Spleen (tissue), 11 donors: ENCODE measurements around the gene UNC13A. TPM values are rescaled to one million over a fixed set of nuclear protein-coding genes. Genes with fewer than 3 reads are reported as not detected.

ENCODE experiments used
- DNase-seq: peaks from one replicate; pipeline ENCODE4 v3.0.0-alpha.2; 2020
- H3K27ac ChIP-seq, 8 donors: fragments of 200-600 bp; sonication (generic) in 7 of 8; 1 replicate in 4 of 8; 2 replicates in 4 of 8; pipeline versions ENCODE4 v1.5.0 to v1.8.0; 2016 to 2021; ENCODE audit warnings: inconsistent platforms in 4 of 8, mild to moderate bottlenecking in 4 of 8, moderate library complexity in 1 of 8
- H3K27me3 ChIP-seq, 7 donors: fragments of 200-600 bp; sonication (generic) in 6 of 7; replicated peaks in 1 of 7; 1 replicate in 4 of 7; 2 replicates in 3 of 7; pipeline versions ENCODE4 v1.5.0 to v1.8.0; 2016 to 2021; ENCODE audit warnings: inconsistent platforms in 3 of 7, mild to moderate bottlenecking in 1 of 7
- H3K36me3 ChIP-seq, 6 donors: fragments of 200-600 bp; sonication (generic) in 5 of 6; 1 replicate in 4 of 6; 2 replicates in 2 of 6; pipeline versions ENCODE4 v1.5.0 to v1.8.0; 2016 to 2021; ENCODE audit warnings: inconsistent platforms in 2 of 6
- H3K4me1 ChIP-seq, 6 donors: fragments of 200-600 bp; sonication (generic) in 5 of 6; 1 replicate in 3 of 6; 2 replicates in 3 of 6; pipeline versions ENCODE4 v1.5.0 to v1.8.0; 2016 to 2021; ENCODE audit warnings: inconsistent platforms in 3 of 6
- H3K4me3 ChIP-seq, 8 donors: fragments of 200-600 bp; sonication (generic) in 7 of 8; 1 replicate in 4 of 8; 2 replicates in 4 of 8; pipeline versions ENCODE4 v1.5.0 to v1.8.0; 2016 to 2021; ENCODE audit warnings: inconsistent platforms in 4 of 8, mild to moderate bottlenecking in 4 of 8, moderate library complexity in 2 of 8
- H3K9me3 ChIP-seq, 8 donors: fragments of 200-600 bp; sonication (generic) in 7 of 8; 1 replicate in 4 of 8; 2 replicates in 4 of 8; pipeline versions ENCODE4 v1.5.0 to v1.8.0; 2016 to 2021; ENCODE audit warnings: inconsistent platforms in 4 of 8
- POLR2A ChIP-seq, 3 donors: fragments of 450-650 bp; IDR thresholded peaks; one replicate each; pipeline ENCODE4 v1.5.1; 2017; ENCODE audit warnings: antibody characterized with exemption in 3 of 3, mild to moderate bottlenecking in 1 of 3
- POLR2AphosphoS5 ChIP-seq, 3 donors: sonication (generic); formaldehyde crosslinking; IDR thresholded peaks; one replicate each; pipeline ENCODE4 v1.5.1; 2017; ENCODE audit warnings: antibody characterized with exemption in 3 of 3
- WGBS, 5 donors: extraction: QIAGEN DNeasy Blood & Tissue Kit in 3 of 5; methylation state at CpG; one replicate each; pipeline versions ENCODE4 v1.1.5 to v1.1.7; 2013 to 2018; 5-methylcytosine and 5-hydroxymethylcytosine counted together
- intact Hi-C: fragments of 100-400 bp; cut with DNase I; formaldehyde crosslinking; loops from one replicate; pipeline ENCODE4 v1.15.0; 2023; ENCODE audit warnings: low total_unique reads
- polyA plus RNA-seq, 3 donors: library from polyadenylated mRNA; stranded (reverse); fragments of 200-250 nt; gene quantifications; one replicate each; pipeline ENCODE4 v1.2.1, GENCODE V29; 2013
- total RNA-seq, 7 donors: library from RNA; depleted of rRNA in 3 of 7; stranded (reverse); fragments of >200 nt in 3 of 7; fragmentation: NEBNext Ultra II Directional in 4 of 7; extraction: Animal tissue kit (Norgen Biotek cat#: 25700) in 4 of 7; gene quantifications; one replicate each; pipeline versions ENCODE4 v1.1.0 to v1.2.1, GENCODE V29; 2016 to 2021
- TF ChIP-seq, protein P1 (sequence below), 11 experiments: fragments of 200-600 bp in 7 of 11; fragments of 450-650 bp in 4 of 11; sonication (generic) in 4 of 11; IDR thresholded peaks in 8 of 11; conservative IDR thresholded peaks in 3 of 11; 1 replicate in 7 of 11; 2 replicates in 4 of 11; pipeline versions ENCODE4 v1.4.0 to v1.8.0; 2016 to 2021; ENCODE audit warnings: antibody characterized with exemption in 11 of 11, inconsistent platforms in 4 of 11, mild to moderate bottlenecking in 1 of 11
- donor health status: healthy with polysubstance abuse.
- donor health status: DM: no; HTN: no; CAD: no; lungs with moderate emphysema.
- donor health status: DM: no; HTN: no; CAD: no.
- donor health status: Bipolar disorder and iron deficiency.
- donor health status: healthy.
- donor health status: DM: no; HTN: no; CAD: no.
- donor health status: DM: yes; HTN: yes; CAD: no.

The UNC13A gene
- total and polyA plus RNA-seq, 10 donors: 0.73 to 10.7 (median 5.0) TPM

DNA sequence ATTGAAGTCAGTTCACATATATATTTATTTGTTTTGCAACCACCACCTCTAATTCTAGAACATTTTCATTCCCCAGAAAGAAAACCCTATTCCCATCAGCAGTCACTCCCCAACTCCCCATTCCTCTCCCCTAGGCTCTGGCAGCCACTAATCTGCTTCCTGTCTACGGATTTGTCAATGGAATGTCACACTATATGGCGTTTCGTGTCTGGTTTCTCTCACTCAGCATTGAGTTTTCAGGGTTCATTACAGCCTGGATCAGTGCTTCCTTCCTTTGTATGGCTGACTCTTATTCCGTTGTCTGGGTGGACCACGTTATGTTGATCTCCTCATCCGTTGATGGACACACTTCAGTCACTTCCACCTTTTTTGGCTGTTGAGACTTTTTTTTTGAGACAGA lies 123.4 kb downstream of the UNC13A start:
- Histone ChIP-seq H3K27me3 (no peaks in the 10 kb centered on the region), H3K27ac (peak overlapping the region in 1 of 8 donors; percentile 18), H3K4me3 (no peak overlapping the region), H3K36me3 (peaks cover 9 to 100% (median 89%) of the 10 kb centered on the region in 6 donors), H3K4me1 (peaks cover 0 to 30% (median 15%) of the 10 kb centered on the region in 6 donors), H3K9me3 (no peaks in the 10 kb centered on the region)
- DNase-seq: no peak
- intact Hi-C loops: no loop called here
- no peak for TF ChIP-seq POLR2AphosphoS5 (IDR thresholded peaks at IDR 0.05)
- TF ChIP-seq, protein P1, sequence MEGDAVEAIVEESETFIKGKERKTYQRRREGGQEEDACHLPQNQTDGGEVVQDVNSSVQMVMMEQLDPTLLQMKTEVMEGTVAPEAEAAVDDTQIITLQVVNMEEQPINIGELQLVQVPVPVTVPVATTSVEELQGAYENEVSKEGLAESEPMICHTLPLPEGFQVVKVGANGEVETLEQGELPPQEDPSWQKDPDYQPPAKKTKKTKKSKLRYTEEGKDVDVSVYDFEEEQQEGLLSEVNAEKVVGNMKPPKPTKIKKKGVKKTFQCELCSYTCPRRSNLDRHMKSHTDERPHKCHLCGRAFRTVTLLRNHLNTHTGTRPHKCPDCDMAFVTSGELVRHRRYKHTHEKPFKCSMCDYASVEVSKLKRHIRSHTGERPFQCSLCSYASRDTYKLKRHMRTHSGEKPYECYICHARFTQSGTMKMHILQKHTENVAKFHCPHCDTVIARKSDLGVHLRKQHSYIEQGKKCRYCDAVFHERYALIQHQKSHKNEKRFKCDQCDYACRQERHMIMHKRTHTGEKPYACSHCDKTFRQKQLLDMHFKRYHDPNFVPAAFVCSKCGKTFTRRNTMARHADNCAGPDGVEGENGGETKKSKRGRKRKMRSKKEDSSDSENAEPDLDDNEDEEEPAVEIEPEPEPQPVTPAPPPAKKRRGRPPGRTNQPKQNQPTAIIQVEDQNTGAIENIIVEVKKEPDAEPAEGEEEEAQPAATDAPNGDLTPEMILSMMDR (IDR thresholded peaks at IDR 0.05 in 8 of 11, conservative IDR thresholded peaks at IDR 0.05 in 3 of 11): no peak
- TF ChIP-seq POLR2A (IDR thresholded peaks at IDR 0.05): no peak
- WGBS, 5 donors: 64 to 69% (median 67%) methylated on average over 6 of the region's 6 CpGs

DNA sequence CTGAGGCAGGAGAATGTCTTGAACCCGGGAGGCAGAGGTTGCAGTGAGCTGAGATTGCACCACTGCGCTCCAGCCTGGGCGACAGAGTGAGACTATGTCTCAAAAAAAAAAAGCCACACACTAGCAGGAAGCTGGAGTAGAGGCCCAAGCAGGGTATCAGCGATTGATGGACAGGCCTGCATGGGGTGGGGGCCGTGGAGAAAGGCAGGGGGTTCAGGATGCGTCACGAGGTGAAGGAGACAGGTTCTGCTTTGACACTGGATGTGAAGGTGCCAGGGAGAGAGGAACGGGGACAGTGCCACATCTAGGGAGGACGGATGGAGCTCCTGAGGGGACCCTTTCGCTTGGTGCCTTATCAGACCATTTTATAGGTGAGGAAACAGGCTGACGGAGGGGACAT lies 125.6 kb downstream of the UNC13A start:
- peak overlapping the region in 5 of 8 donors; percentile 20 to 95 (median 79) for H3K27ac ChIP-seq

DNA sequence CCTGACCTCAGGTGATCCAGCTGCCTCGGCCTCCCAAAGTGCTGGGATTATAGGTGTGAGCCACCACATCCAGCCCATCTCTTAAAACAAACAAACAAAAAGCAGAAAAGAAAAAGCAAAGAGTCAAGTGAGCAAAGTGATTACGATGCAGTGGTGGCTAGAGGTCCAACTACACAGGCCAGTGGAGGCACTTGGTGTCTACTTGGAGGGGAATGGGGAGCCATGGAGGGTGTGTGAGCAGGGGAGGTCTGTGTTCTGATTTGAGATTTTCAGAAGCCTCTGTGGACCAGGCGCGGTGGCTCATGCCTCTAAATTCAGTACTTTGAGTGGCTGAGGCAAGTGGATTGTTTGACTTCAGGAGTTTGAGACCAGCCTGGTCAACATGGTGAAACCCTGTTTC lies 126.1 kb downstream of the UNC13A start:
- Histone ChIP-seq H3K4me3 (no peak overlapping the region), H3K9me3 (no peaks in the 10 kb centered on the region), H3K36me3 (peaks cover 0 to 99% (median 78%) of the 10 kb centered on the region in 6 donors), H3K27me3 (no peaks in the 10 kb centered on the region), H3K4me1 (peaks cover 0 to 55% (median 34%) of the 10 kb centered on the region in 6 donors), H3K27ac (peak overlapping the region in 6 of 8 donors; percentile 20 to 95 (median 67))
- intact Hi-C loops: no loop called here
- peak; percentile 33 for DNase-seq
- WGBS, 5 donors: 93 to 98% (median 95%) methylated on average over 4 of the region's 4 CpGs
- TF ChIP-seq, protein P1 (IDR thresholded peaks at IDR 0.05 in 8 of 11, conservative IDR thresholded peaks at IDR 0.05 in 3 of 11): no peak
- TF ChIP-seq POLR2A (IDR thresholded peaks at IDR 0.05) (no peak), POLR2AphosphoS5 (IDR thresholded peaks at IDR 0.05) (no peak)

More for the DNA sequence above, 125.6 kb downstream of the UNC13A start:
- TF ChIP-seq POLR2A (IDR thresholded peaks at IDR 0.05) (no peak), POLR2AphosphoS5 (IDR thresholded peaks at IDR 0.05) (no peak)
- TF ChIP-seq, protein P1 (IDR thresholded peaks at IDR 0.05 in 8 of 11, conservative IDR thresholded peaks at IDR 0.05 in 3 of 11): no peak
- Histone ChIP-seq H3K4me1 (peaks cover 0 to 51% (median 29%) of the 10 kb centered on the region in 6 donors), H3K36me3 (peaks cover under 1 to 99% (median 81%) of the 10 kb centered on the region in 6 donors), H3K27me3 (no peaks in the 10 kb centered on the region), H3K4me3 (no peak overlapping the region), H3K9me3 (no peaks in the 10 kb centered on the region)
- intact Hi-C loops: no loop called here
- WGBS, 5 donors: 70 to 82% (median 72%) methylated on average over 11 of the region's 11 CpGs
- DNase-seq: peak; percentile 57

DNA sequence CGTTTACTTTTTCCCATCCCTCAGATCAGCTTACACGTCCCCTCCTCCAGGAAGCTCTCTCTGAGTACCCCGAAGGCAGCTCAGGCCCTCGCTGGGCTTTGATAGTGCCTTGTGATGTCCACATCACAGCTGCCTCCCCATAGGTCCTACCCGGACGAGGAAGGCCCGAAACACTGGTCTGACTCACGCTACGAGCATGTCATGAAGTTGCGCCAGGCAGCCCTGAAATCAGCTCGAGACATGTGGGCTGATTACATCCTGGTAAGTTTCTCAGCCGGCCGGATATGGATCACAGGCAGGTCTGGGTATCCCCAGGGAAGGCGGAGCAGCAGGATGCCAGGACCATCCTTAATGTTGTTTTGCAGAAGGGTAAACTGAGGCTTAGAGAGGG lies 128.0 kb downstream of the UNC13A start:
- WGBS, 5 donors: 73 to 90% (median 80%) methylated on average over 14 of the region's 14 CpGs
- no peak overlapping the region for H3K4me3 ChIP-seq
- peaks cover 5 to 68% (median 47%) of the 10 kb centered on the region in 6 donors for H3K4me1 ChIP-seq
- no peaks in the 10 kb centered on the region for H3K27me3 ChIP-seq
- H3K27ac ChIP-seq: peak overlapping the region in 6 of 8 donors; percentile 15 to 95 (median 82)
- TF ChIP-seq POLR2AphosphoS5 (IDR thresholded peaks at IDR 0.05) (peak in 2 of 3 donors; percentile 40 to 58), POLR2A (IDR thresholded peaks at IDR 0.05) (no peak)
- TF ChIP-seq, protein P1 (IDR thresholded peaks at IDR 0.05 in 8 of 11, conservative IDR thresholded peaks at IDR 0.05 in 3 of 11): no peak
- intact Hi-C loops: no loop called here
- no peaks in the 10 kb centered on the region for H3K9me3 ChIP-seq
- H3K36me3 ChIP-seq: peaks cover 0 to 81% (median 59%) of the 10 kb centered on the region in 6 donors
- no peak for DNase-seq
